Glomerular visceral epithelial cell (primary cell): ENCODE measurements around the gene NUDT1.
"Not testable (repeated sequence)": the region's sequence is repeated elsewhere in the genome, so short reads cannot be mapped to it uniquely, and the experiment has no call there.

ENCODE experiments used
- DNase-seq: peaks from one replicate; pipeline ENCODE4 v3.0.0-alpha.2; 2016; ENCODE audit errors: extremely low spot score

Gene NUDT1

DNA sequence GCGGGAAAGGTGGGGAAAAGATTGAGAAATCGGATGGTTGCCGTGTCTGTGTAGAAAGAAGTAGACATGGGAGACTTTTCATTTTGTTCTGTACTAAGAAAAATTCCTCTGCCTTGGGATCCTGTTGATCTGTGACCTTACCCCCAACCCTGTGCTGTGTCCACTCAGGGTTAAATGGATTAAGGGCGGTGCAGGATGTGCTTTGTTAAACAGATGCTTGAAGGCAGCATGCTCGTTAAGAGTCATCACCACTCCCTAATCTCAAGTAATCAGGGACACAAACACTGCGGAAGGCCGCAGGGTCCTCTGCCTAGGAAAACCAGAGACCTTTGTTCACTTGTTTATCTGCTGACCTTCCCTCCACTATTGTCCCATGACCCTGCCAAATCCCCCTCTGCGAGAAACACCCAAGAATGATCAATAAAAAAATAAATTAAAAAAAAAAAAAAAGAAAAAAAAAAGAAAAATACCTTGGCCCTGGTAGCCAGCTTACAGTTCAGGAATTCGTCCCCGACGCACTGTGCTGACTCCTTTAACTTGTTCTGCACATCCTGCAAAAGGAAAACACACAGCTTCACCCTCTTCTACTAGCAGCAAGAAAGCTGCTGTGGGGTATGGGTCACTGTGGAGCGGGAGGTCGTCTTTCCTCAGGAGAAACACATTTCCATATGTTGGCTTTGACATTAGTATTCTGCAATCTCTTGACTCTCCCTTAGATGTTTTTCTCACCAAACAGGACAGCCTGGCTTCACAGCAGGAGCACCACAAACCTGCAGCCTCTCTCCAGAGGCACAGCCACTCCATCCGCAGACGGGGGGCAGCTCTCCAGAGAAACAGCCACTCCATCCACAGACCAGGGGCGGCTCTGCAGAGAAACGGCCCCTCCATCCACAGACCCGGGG lies 27.3 kb downstream of the NUDT1 start:
- not testable (repeated sequence) for DNase-seq

- DNase-seq: no peak
Observed at GRCh38 chr7:2269991-2270460, 28.0 kb downstream of the NUDT1 start.

DNA sequence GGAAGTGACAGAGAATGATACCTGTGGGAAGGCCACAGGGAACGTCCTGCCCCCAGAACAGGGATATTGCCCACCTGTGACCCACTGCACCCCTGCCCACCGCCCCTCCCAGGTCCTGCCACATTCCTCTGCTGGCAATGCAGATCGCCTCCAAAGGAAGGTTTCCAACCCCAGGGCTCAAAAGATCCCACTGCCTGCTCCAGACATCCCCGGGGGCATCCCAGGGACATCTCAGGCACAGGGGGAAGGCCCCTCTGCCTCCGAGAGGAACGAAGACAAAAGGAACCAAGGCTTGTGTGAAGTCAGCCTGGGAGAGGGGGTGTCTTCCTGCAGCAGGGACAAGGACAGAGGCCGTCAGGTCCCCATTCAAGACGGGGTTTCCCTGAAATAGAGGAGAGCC lies 28.5 kb downstream of the NUDT1 start:
- no peak for DNase-seq

DNA sequence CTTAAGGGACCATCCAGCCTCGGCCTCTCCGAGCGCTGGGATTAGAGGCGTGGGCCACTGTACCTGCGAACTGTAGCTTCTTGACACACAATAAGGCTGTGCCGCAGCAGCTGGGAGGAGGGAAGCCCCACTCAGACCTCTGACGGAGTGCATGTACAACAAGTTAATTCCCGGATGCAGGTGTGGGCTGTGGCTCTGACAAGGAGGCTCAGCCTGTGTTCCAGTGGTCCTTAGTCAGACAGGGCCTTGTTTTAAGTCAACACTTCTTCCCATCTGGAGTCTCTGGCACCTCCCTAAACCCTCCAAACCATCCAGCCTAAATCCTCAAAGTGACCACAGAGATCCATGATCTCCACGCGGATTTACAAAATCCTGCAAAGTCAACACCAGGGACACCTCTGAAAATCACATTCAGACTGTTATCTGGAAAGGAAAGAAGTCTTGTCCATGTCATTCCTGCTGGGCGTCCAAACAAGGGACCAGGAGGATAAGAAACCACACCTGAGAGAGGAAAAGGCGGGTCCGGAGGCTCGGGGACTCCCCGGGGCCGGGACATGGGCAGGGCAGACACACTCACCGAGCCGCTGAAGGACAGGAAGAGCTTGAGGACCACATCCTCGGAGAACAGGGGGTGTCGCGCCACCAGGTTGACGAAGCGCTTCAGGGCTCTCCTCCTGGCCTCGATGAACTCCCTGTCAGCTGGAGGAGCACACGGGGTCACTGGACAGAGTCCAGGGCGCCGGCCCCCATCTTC lies 29.4 kb downstream of the NUDT1 start:
- no peak for DNase-seq

DNA sequence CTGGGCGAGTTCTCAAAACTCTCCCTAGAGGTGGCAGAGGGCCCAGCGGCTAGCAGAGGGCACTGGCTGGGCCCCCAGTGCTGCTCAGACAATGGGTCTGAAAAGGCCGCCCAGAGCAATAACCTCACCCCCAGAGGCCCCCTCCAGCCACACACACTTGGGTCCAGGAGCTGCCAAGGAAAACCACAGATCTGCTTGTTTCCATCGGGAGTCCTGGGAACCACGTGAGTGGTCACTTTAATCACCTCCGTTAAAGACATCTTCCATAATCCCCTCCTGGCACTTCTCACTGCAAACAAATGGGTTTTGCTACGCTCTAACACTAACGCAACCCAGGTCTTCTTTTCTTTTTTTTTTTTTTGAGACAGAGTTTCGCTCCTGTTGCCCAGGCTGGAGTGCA lies 30.0 kb downstream of the NUDT1 start:
- DNase-seq: no peak

- DNase-seq: no peak
Observed at GRCh38 chr7:2273866-2274265, 31.8 kb downstream of the NUDT1 start.

DNA sequence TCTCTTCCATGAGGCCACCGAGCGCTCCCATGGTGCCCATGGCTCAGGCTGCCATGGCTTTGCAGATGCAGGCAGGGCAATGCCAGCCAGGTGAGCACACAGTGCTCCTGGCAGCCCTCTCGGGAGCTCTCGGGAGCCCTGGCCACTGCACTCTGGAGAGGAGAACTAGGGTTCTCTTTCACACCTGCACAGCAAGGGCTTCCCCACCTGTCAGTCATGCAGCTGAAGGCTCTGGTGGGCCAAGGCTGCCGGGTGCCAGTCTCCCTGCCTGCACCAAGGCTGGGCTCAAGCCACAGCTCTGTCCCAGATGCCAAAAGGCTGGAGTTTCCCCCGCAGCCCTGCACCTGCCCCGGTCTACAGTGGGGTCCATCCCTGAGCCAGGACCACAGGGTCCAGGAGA lies 32.6 kb downstream of the NUDT1 start:
- no peak for DNase-seq

- DNase-seq: no peak
Observed at GRCh38 chr7:2275101-2275500, 33.1 kb downstream of the NUDT1 start.

DNA sequence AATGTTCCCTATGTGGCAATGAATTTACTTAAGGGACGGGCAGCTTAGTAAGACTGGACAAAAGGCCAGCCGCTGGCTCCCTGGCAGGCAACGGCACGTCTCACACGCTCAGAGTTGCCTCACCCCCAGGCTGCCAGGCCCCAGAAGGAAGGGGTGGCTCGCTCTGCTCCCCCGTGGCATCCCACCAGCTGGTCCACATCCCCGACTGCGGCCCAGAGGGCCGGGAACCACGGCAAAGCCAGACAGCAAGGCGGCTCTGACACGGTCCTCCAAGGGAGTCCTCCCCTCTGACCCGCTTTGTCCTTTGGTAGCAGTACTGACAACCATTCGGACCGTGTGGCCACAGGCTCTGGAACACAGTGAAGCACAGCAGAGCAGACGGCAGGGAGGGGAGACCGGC lies 34.1 kb downstream of the NUDT1 start:
- no peak for DNase-seq

DNA sequence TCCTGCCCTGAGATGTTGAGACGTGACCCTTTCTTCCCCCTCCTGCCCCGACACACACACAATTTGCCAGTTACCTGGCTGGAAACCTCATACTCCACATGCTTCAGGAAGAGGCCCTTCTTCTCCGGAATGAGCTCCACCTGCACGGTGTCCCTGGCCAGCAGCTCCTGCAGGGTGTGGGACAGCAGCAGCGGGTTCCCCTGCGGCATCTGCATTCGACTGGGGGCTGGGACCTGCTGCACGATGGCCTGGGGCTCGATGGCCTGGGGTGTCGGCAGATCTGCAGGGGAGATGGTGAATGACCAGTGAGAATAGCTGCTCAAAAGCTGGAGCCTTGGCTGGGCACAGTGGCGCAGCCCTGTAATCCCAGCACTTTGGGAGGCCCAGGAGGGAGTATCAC lies 36.0 kb downstream of the NUDT1 start:
- DNase-seq: no peak

DNA sequence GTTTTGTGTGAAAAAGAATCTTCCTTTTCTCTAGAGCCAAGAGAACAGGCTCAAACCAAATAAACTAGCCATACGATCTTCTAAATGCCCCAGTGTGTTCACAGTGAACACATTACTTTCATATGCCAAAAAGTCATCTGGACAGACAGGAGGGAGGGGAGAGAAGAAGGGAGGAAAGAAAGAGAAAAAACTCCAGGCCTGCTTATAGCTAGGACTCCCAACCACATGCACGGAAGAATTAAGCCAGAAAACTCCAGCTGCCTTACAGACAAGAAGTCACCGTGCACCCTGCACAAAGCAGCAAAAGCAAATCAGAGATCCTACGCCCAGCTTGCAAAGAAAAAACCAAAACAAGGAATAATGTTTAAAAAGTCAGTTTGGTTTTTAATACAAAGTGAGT lies 37.9 kb downstream of the NUDT1 start:
- DNase-seq: no peak

GRCh38 chr7:2280424-2280823 lies 38.4 kb downstream of the NUDT1 start:
- no peak for DNase-seq

DNA sequence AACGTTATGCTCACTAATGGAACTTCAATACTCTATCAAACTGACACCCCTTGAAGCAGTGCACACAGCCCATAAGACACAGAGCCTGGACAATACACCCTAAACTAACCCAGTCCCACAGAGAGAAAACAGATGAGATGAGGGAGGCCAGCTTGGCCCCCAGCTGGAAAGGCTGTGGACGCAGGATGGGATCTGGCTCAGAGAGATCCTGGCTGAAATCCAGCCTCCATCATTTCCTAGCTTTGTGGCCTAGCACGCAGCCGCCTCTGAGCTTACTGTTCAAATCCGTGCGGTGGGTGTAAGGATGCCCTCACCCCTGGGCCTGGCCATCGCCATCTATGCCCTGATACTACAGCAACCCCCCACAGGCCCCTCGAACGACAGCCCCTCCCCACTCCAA lies 39.5 kb downstream of the NUDT1 start:
- no peak for DNase-seq

DNA sequence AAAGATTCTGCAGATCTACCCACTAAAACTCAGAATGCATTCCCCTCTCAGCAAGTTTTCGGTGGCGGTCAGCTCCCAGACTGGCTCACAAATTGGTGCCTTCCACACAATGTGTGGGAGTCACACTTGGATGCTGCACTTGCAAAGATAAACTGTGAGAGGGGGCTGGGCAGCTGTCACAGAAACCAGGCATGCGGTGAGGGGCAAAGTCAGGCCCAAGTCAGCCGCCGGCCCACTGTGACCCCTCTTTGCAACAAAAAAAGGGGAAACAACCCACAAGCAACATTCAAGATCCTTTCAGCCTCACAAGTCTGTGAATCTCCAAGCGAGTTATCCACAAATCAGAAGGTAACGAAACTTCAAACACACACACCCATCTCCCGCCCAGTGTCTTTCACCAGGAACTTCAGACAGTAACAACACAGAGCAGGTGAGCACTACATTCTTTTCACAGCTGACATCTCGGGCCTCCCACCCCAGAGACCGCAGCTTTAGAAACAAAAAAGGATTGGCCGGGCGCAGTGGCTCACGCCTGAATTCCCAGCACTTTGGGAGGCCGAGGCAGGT lies 40.2 kb downstream of the NUDT1 start:
- no peak for DNase-seq

GRCh38 chr7:2283074-2283473 lies 41.0 kb downstream of the NUDT1 start:
- no peak for DNase-seq

- DNase-seq: no peak
Observed at GRCh38 chr7:2287745-2288144, 45.7 kb downstream of the NUDT1 start.

DNA sequence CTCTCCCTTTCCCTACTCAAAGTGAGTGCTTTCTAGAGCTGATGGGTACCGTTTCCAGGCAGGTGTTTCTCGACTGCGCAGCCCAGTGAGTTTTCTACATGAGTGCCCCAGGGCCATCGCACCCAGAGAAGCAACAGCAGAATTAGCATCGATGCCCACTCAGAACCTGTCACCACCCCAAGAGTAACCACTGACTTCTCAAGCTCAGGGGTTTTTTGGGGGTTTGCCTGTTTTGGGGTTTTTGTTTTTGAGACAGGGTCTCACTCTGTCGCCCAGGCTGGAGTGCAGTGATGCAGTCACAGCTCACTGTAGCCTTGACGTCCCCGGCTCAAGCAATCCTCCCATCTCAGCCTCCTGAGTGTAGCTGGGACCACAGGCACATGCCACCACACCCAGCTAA lies 46.5 kb downstream of the NUDT1 start:
- DNase-seq: no peak

DNA sequence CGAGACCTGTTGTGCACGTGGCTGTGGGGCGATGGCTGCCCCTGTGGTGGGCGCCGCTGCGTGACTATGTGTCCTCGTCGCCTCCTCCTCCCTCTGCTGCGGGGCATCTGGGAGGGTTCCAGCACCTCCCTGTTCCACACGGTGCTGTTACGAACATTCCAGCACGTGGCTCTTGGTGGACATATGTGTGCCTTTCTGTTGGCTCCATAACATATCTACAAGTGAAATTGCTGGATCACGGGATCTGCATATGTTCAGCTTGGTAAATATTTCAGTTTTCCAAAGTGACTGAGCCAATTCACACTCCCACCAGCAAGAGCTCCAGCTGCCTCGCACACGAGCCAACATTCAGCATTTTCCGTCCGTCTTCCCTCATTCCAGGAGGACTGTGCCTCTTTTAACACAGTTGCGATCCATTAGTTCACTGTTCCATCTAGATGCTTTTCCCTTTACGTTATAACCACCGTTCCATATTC lies 47.1 kb downstream of the NUDT1 start:
- no peak for DNase-seq

DNA sequence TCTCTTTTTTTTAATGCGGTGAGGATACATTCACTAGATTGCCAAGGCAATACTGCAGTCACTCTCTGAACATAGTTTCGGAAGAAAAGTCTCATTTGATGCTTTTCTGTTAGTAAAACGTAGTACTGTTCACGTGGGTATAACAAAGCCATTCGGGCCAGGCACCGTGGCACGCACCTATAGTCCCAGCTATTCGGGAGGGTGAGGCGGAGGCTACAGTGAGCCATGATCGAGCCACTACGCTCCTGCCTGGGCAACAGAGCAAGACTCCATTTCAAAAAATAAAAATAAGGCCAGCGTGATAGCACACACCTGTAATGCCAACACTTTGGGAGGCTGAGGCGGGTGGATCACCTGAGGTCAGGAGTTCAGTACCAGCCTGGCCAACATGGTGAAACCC lies 47.6 kb downstream of the NUDT1 start:
- no peak for DNase-seq

DNA sequence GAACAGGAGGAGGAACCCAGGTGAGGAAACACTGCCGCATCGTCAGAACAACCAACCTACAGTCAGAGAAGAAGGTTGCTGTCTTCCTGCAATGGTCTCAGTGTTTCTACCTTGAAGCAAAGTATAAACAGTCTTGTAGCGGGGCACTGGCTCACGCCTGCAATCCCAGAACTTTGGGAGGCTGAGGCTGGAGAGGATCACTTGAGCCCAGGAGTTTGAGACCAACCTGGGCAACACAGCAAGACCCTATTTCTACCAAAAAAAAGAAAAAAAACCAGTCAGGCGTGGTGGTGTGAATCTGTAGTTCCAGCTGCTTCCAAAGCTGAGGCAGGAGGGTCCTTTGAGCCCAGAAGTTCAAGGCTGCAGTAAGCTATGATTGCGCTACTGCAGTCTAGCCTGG lies 48.9 kb downstream of the NUDT1 start:
- no peak for DNase-seq

DNA sequence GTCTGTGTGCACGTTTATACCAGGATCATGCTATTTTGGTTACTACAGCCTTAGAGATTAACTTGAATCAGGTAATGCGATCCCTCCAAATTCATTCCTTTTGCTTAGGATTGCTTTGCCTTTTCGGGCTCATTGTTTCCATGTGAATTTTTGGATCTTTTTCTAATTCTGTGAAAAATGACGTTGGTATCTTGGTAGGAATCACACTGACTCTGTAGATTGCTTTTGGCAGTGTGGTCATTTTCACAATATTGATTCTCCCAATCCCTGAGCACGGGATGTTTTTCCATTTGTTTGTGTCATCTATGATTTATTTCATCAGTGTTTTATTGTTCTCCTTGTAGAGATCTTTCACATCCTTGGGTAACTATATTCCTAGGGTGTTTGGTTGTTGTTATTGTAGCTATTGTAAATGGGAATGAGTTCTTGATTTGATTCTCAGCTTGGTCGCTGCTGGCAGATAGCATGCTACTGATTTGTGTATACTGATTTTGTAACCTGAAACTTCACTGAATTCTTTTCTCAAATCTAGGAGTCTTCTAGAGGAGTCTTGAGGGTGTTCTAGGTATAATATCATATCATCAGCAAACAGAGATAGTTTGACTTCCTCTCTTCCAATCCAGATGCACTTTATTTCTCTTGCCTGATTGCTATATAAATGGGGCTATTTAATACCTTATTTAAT lies 54.1 kb downstream of the NUDT1 start:
- DNase-seq: no peak

DNA sequence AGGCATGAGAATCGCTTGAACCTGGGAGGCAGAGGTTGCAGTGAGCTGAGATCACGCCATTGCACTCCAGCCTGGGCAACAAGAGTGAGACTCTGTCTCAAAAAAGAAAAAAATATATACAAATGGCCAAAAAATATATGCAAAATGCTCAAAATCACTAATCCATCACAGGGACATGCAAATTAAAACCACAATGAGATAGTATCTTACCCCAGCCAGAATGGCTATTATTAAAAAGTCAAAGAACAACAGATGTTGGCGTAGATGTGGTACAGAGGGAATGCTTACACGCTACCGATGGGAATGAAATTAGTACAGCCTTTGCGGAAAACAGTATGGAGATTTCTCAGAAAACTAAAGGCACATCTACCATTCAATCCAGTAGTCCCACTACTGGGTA lies 54.8 kb downstream of the NUDT1 start:
- no peak for DNase-seq
